ENCODE measurements around the gene FUOM.
A peak's percentile ranks its signal among the peaks of the same experiment; 100 is the strongest.

FUOM gene

DNA sequence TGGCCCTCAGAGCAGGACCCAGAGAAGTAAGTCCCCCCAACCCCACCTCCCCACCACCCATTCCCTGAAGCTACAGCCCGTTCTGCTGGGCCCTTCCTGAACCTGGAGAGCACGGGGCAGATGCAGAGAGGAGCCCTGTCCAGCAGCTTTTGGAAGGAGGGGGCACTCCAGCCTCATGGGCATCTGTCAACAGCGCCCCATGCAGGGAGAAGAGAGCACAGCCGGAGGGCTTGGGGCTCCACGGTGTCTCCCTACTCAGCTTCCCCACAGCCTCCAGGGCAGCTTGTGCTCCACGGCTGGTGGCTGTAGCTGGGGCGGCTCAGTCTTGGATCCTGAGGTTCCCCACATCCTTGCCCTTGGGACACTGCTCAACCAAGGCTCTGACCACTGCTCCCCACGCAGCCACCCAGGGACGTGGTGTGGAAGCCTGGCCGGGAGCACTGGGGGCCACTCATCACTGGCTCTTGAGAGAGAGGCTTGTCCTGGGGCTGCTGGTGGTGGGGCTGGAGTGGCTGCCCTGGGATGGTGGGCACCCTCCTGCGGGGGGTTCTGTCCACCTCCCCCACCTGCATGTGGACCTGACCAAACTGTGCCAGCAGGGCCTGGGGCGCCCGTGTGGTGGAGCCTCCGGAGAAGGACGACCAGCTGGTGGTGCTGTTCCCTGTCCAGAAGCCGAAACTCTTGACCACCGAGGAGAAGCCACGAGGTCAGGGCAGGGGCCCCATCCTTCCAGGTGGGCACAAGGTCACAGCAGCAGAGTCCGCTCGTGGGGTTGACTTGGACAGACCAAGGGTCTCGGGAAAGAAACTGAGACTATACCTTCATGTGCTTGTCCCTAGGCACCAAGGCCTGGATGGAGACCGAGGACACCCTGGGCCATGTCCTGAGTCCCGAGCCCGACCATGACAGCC, 6.2 kb downstream of the FUOM start:
- DNase-seq (ENCODE audit: low read depth in 2 of 2), result no peak

DNA sequence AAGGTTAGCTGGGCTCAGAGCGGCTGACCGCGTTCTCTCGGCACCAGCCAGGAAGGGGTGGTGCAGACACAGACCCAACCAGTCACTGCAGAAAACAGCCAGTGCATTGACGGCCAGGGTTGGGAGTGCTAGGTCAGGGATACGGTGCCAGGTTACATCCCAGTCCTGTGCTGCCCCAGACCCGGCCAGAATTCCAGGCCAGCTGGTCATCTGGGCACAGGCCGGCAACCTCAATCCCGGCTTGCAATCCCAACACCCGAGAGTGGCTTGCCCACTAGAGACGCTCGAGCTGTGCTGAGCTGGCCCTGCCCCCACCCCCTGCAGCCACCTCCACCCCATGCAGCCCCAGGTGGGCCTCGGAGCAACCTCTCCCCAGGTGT, 6.9 kb downstream of the FUOM start:
- DNase-seq (ENCODE audit: low read depth in 2 of 2), result no peak

DNA sequence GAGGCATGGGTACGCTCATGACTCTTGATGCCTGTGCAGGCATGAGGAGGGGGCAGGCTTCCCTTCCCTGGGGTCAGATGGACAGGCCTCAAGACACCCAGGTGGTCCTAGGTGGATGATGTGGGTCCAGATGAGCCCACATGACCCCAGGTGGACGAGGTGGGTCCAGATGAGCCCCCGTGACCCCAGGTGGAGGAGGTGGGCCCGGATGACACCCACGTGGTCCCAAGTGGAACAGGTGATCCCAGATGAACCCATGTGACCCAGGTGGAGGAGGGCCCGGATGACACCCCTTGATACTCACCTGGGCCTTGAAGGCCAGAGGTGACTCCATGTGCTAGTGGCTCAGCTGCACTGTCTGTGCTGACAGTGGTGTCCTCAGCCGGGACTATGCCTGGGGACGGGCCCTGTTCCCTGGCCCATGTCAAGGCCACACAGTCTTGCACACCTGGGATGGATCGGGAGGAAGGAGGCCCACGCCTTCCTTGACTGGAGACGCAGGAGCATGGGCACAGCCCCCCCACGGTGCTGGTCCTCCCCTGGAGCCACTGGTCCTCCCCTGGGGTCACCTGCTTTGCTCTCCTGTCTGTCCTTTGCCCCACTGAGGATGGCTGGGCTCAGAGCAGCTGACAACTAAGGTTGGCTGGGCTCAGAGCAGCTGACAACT, 7.4 kb downstream of the FUOM start:
- DNase-seq (ENCODE audit: low read depth in 2 of 2), result no peak

DNA sequence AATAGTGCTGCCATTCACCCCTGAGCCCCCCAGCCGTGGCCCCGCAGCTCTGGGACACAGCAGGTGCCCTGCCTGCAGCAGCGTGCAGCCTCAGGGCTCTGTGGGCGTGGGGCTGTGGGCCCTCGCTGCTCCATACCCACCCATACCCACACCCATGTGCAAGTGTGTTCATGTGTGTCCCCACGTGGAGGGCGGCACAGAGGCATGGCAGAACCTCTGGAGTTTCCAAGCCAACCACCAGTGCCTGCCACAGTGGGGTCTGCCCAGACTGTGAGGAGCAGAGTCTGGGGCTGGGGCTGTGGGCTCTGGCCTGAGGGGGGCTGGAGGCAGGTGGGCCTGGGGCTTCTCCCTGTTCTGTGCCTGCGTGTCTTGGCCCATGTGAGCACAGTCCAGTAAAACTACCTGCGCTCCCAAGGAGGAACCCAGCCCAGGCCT, 8.2 kb downstream of the FUOM start:
- no peak for DNase-seq (ENCODE audit: low read depth in 2 of 2)

DNA sequence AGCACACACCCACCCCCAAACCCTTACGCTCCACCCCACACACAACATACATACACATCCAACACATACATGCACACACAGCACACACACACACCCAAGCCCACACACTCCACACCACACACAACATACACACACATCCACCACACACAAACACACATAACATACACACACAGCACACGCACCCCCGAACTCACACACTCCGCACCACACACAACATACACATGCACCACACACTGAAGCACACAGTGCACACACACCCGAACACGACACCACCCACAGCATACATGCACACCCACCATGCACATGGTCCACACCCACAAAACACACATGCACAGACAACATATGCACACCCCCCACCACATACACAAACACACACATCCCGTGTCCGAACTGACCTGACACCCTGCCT, 8.7 kb downstream of the FUOM start:
- DNase-seq (ENCODE audit: low read depth in 2 of 2), result no peak

- no peak for DNase-seq (ENCODE audit: low read depth in 2 of 2)
These were observed 9.9 kb downstream of the FUOM start for GRCh38 chr10:133347710-133348517.

DNA sequence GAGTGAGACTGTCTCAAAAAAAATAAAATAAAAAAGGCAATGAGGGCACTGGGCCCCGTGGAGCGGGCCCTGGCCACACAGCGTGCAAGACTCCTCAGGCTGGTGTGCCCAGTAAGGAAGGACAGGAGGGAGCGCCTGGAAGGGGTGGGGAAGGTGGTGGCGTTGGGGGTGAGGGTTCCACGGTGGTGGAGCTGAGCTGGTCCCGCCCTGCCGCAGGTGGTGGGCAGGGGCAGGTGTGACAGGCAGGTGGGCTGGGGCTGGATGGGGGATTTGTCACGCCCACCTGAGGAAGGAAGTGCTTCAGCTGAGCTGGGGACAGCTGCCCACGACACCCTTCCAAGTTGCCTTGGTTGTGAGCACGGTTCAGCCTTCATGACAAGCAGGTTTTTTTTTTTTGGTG, 11.4 kb downstream of the FUOM start:
- no peak for DNase-seq (ENCODE audit: low read depth in 2 of 2)

DNA sequence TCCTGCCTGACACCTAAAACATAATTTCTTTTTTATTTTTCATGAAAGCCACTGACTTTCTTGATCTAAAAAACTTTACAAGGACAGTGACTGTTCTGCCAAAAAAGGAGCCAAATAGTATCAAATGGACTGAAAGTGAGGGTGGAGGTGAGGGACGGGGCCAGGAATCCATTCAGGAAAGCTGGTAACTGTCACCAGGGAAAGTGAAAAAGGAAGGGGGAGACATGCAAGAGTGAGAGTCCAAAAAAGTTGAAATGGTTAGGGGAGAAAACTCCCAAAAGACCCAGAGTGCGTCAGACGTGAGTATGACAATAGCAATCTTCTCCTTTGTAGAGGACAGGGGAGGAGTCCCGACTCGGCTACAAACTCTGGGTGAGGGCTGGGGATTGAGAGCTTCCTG, 13.6 kb downstream of the FUOM start:
- no peak for DNase-seq (ENCODE audit: low read depth in 2 of 2)

GRCh38 chr10:133343558-133343957, 14.3 kb downstream of the FUOM start:
- DNase-seq (ENCODE audit: low read depth in 2 of 2), result no peak

- DNase-seq (ENCODE audit: low read depth in 2 of 2), result no peak
These were observed 14.9 kb downstream of the FUOM start for GRCh38 chr10:133342942-133343341.

- DNase-seq (ENCODE audit: low read depth in 2 of 2), result no peak
These were observed 15.8 kb downstream of the FUOM start for GRCh38 chr10:133341983-133342382.

DNA sequence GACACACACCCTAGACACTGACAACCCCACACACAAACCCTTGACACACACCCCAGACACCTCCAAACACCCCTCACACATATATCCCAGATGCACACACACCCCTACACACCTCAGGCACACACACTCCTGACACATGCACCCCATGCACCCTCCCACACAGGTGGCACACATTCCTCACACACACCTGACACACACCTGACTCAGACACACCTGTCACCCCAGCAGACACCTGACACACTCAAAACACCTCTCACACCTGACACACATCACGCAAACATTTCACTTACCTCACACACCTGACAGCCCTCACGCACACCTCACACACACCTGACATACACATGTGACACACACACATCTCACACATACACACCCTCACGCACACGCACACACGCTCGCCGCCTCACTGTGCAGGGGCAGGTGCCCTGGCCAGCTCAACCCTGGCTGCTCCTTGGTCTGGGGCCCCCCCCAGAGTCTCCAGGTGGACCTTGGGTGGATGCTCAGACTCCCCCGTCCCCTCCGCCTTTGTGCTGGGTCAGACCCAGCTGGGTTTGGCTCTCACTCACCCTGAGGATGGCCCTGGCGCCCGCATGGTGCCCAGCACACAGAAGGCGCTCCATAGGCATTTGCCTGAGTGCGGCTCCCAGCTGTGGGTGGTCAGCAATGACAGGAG, 18.0 kb downstream of the FUOM start:
- no peak for DNase-seq (ENCODE audit: low read depth in 2 of 2)

- DNase-seq (ENCODE audit: low read depth in 2 of 2), result no peak
These were observed 19.4 kb downstream of the FUOM start for GRCh38 chr10:133338080-133339071.

- DNase-seq (ENCODE audit: low read depth in 2 of 2), result no peak
These were observed 20.5 kb downstream of the FUOM start for GRCh38 chr10:133337370-133337725.

DNA sequence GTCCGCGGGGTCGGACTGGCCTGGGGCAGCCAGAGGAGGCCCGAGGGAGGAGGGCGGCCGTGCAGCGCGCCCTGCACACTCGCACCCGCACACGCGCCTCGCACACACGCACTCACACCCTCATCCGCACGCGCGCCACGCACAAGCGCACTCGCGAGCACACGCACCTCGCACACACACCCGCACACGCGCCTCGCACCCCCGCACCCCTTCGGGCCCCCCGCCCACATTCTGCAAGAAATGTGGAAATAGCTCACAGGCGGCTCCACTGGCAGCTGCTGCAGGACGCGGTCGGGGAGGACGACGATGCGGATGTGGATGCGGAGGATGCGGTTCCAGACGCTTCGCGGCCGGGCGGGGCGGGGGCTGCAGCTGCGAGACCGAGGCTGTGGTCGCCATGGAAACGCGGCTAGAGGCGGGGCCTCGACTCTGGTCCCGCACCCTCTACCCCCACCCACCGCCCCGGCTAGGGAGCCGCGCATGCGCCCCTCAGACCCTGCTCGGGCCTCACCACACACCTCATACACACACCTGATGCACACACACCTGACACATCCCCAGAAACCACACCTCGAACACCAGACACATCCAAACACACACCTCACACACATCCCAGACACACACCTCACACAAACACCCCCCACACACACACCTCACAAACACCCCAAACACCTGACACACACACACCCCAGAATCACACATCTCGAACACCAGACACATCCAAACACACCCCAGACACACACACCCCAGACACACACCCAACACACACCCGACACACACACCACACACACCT, 21.0 kb downstream of the FUOM start, which contains the start of gene CALY:
CALY (minus strand) TSS at position 320 of the 793 bp plus-strand sequence. CDS start 7,907 bp downstream, outside the sequence.
- DNase-seq (ENCODE audit: low read depth in 2 of 2), result peak in 1 of 2 donors; percentile 67

DNA sequence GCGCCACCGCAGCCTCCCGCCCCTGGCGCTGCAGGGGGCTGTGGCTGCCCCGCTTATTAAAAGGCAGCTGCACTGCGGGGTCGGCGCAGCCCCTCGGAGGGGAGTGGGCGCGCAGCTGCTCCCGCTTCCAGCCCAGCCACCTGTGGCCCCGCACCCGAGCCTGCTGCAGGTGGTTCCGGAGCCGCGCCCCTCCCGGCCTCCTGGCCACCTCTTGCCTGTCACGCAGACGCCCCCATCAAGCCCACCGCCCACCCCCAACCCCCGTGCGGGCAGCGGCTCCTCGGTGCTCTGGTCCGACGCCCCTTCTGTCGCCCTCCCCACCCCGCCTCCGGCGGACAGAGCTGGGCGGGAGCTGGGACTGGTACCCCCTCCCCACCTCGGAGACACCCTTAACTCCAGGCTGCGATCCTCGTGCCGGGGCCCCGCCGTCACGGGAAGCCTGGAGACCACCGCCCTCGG, 21.7 kb downstream of the FUOM start:
- no peak for DNase-seq (ENCODE audit: low read depth in 2 of 2)

GRCh38 chr10:133335246-133336117, 22.3 kb downstream of the FUOM start:
- peak; percentile 53 to 54 for DNase-seq (ENCODE audit: low read depth in 2 of 2)

DNA sequence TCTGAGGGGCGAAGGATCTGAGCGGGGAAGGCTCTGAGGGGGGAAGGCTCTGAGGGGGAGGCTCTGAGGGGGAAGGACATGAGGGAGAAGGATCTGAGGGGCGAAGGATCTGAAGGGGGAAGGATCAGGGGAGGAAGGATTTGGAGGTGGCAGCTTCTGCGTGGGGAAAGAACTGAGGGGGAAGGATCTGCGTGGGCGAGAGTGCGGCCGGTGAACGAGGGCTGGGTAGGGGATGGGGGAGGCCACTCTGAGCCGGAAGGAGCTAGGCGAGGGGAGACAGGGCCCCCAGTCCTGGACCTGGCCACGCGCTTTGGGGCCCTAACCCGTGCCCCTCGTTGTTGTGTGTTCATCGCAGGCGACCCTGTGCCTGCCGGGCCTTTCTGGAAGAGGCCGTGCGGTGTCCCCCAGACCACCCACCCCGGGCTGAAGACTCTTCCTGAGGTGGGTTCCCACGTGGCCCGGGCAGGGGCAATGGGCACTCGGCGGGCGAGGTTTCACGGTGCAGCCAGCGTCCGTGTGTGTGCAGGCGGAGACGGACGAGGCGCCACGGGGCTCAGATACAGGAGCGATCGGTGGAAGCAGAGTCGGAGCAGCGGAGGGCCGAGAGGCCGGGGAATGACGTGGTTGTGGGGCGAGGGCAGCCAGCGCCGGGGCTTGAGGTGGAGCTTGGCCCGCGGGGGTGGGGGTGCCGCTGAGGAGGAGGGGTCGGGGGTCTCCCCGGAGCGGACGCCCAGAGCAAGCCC, 23.1 kb downstream of the FUOM start:
- DNase-seq (ENCODE audit: low read depth in 2 of 2), result no peak

All from stimulated activated CD4-positive, alpha-beta T cell treated with anti-CD3 and anti-CD28 coated beads, Interleukin-1b, Interleukin-23, amount 100 ng/mL, for 1 hour (primary cell).